Activated T-cell treated with anti-CD3 and anti-CD28 coated beads, Interleukin-2, amount 50 U/mL, for 72 hours (primary cell): ENCODE data around the gene PPIL3. TPM values are rescaled to one million over a fixed set of nuclear protein-coding genes. Genes with fewer than 3 reads are reported as not detected.
"Not testable (repeated sequence)": the region's sequence is repeated elsewhere in the genome, so short reads cannot be mapped to it uniquely, and the experiment has no call there.

Experiments
- ATAC-seq, 2 donors: fragments of 150-1000 bp; cut with Tn5 transposase; replicated peaks in 1 of 2; 2 replicates each; pipeline ENCODE4 v1.10.0; 2021; ENCODE audit warnings: moderate library complexity in 2 of 2, mild to moderate bottlenecking in 1 of 2
- DNase-seq, 2 donors: peaks; one replicate each; pipeline ENCODE4 v3.0.0; 2021 to 2022; ENCODE audit warnings: mixed read lengths in 1 of 2
- H3K27ac Mint-ChIP-seq: one replicate; pipeline ENCODE4 v1.8.0; 2022; ENCODE audit warnings: mild to moderate bottlenecking, moderate library complexity, mixed read lengths
- H3K27me3 Mint-ChIP-seq: one replicate; pipeline ENCODE4 v1.8.0; 2022; ENCODE audit warnings: low read depth, mixed read lengths
- H3K36me3 Mint-ChIP-seq, 2 donors: one replicate each; pipeline ENCODE4 v1.8.0; 2022; ENCODE audit warnings: mixed read lengths in 2 of 2, mild to moderate bottlenecking in 1 of 2; ENCODE audit not compliant: insufficient read depth in 2 of 2
- H3K4me1 Mint-ChIP-seq: one replicate; pipeline ENCODE4 v1.8.0; 2022; ENCODE audit warnings: low read depth, mixed read lengths
- H3K4me3 Mint-ChIP-seq, 2 donors: one replicate each; pipeline ENCODE4 v1.8.0; 2022; ENCODE audit warnings: mild to moderate bottlenecking in 2 of 2, mixed read lengths in 2 of 2, moderate library complexity in 2 of 2
- H3K9me3 Mint-ChIP-seq, 2 donors: one replicate each; pipeline ENCODE4 v1.8.0; 2022; ENCODE audit warnings: mixed read lengths in 2 of 2
- total RNA-seq, 2 donors: library from RNA; stranded (reverse); gene quantifications; one replicate each; pipeline ENCODE4 v1.2.3, GENCODE V29; 2022

PPIL3 gene
- 10 to 100 TPM; 72.5 to 84.6 TPM for total RNA-seq

DNA sequence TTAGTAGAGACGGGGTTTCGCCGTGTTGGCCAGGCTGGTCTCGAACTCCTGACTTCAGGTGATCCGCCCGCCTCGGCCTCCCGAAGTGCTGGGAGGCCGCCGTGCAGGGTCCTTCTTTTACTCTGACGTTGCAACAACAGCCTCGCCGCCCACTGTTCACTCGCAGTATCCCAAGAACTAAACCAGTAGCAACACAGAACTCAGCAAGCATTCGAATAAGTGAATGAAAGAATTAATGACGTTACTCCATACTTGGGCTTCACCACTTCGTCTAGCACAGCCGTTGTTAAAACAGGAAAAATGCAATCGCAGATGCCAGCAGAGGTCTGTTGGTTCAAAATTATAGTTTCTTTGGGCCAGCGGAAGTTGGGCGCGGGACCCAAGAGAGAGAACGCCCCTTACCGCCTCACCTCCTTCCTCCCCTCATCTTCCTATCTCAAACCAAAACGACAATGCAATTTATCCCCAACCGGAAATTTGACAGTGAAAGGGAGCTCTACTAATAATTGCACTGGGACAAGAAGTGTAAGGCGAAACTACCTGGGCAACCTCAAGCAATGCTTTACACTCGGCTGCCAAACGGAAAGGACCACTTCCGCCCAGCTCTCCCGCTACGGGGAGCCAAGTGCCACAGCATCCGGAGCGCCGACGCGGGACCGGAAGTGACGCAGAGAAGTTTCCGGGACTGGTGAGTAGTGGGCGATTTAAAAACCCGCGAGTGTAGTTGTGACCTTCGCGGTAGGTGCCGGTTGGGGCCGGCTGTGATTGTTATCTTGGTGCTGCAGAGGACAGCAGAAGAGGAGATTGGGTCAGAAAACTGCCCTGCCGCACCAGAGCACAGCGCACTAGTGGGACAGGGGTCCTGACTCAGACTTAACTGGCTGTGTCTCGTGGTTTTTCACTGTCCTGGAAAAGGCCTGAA is at the start of gene PPIL3, which contains the start of gene NIF3L1:
Gene PPIL3 (minus strand): TSS at position 374 of the 922 bp plus-strand sequence. CDS start 1,462 bp downstream, outside the sequence.
Gene NIF3L1 (plus strand): TSS at position 668 of the 922 bp plus-strand sequence. CDS start 2,573 bp downstream, outside the sequence.
- peak; percentile 98 for DNase-seq
- Mint-ChIP-seq H3K4me1 (peaks cover 53% of the 10 kb centered on the region), H3K27ac (peak within 1 kb of the TSS; percentile 97), H3K4me3 (peak within 1 kb of the TSS; percentile 94 to 97), H3K36me3 (peaks cover 10 to 29% of the 10 kb centered on the region in 2 donors), H3K27me3 (no peaks in the 10 kb centered on the region), H3K9me3 (no peaks in the 10 kb centered on the region)
- ATAC-seq = peak; percentile 86 to 89

DNA sequence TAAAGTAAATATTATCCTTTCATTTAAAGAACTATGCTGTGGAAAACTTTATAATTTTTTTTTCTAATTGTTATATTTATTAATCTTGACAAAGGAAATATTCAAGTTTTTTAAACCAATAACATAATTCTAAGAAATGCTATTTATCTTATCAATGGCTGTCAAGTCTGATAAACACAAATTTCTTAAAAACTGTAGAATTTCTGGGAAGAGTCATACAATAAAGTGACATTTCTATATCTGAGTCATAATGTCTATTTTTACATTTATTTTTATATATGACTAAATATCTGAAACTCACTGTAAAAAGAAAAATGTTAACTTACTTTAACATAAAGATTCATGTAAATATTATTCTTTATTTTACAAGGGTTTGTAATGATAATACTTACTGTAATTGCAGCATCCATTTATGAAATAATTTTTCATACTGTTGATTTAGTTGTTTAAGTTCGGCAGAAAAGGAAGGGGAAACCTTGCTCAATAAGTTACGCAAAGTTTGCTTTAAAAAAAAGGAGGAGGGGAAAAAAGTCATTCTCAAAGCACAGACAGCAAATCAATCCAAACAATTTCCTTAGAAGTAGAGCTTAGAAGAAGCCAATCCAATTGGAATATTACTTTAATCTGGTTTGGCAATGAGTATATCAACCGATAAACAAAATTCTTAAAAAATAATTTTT is 42.2 kb upstream of the PPIL3 start:
- H3K27ac Mint-ChIP-seq = peak overlapping the region; percentile 69

DNA sequence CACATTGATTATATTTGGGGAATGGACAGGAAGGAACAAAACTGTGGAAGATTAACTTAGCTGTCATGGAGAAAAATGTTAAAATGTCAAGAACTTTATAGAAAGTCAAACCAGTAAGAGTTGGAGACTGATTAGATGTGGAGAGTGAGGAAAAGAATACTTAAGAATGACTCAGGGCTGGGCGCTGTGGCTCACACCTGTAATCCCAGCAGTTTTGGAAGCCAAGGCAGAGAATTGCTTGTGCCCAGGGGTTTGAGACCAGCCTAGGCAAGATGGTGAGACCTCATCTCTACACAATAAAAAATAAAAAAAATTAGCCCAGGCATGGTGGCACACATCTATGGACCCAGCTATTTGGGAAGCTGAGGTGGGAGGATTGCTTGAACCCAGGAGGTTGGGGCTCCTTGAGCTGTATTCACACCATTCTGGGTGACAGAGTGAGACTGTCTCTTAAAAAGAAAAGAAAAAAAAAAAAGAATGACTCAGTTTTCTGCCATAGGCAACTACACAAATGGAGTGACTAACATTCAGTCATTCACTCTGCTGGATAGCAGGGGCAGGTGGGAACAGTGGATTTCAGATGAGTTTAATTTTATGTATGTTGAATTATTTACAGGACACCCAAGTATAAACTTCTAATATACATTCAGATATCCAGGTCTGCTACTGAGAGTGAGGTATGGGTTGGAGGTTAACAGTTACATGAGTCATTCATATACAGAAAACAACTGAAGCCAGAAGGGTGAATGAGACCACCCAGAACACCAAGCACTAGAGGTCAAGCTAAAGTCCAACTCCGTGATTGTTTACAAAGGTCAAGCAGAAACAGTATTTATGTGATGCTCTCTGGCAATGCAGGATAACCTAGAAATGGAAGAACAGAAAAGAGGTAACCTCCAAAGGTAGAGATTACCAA is 40.7 kb upstream of the PPIL3 start:
- H3K9me3 Mint-ChIP-seq = no peaks in the 10 kb centered on the region
- H3K4me1 Mint-ChIP-seq = peaks cover 27% of the 10 kb centered on the region
- no peak for DNase-seq
- no peaks in the 10 kb centered on the region for H3K27me3 Mint-ChIP-seq
- H3K36me3 Mint-ChIP-seq = peaks cover 2 to 19% of the 10 kb centered on the region in 2 donors
- H3K4me3 Mint-ChIP-seq = peak overlapping the region in 1 of 2 donors; percentile 4
- peak overlapping the region; percentile 80 for H3K27ac Mint-ChIP-seq
- ATAC-seq = peak; percentile 83 to 91

More for the DNA sequence above, 42.2 kb upstream of the PPIL3 start:
- no peak for ATAC-seq
- no peaks in the 10 kb centered on the region for H3K27me3 Mint-ChIP-seq
- no peaks in the 10 kb centered on the region for H3K9me3 Mint-ChIP-seq
- peaks cover 2 to 22% of the 10 kb centered on the region in 2 donors for H3K36me3 Mint-ChIP-seq
- no peak for DNase-seq
- no peak overlapping the region for H3K4me3 Mint-ChIP-seq
- peaks cover 27% of the 10 kb centered on the region for H3K4me1 Mint-ChIP-seq

DNA sequence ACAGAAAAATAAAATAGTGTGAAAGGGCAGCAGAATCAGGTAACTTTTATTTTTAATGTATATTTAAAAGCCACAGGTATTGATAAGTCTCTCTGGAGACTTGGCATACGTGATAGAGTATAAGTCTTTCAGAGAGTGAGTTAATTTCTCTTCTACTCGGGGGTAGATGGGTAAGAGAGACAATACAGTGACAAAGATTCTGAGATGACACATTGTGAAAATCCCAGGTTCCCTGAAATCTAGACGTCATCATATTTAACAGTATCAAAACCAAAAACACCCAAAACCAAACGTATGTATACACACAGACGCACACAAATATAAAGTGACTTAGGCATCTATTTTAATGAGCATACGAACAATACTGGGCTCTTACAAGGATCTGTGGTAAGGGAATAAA is 33.6 kb upstream of the PPIL3 start:
- Mint-ChIP-seq H3K9me3 (no peaks in the 10 kb centered on the region), H3K27me3 (no peaks in the 10 kb centered on the region), H3K4me1 (peaks cover 17% of the 10 kb centered on the region), H3K36me3 (peaks cover 4 to 17% of the 10 kb centered on the region in 2 donors), H3K4me3 (peak overlapping the region in 1 of 2 donors; percentile 67), H3K27ac (peak overlapping the region; percentile 82)
- ATAC-seq (peak; percentile 96 to 99), DNase-seq (no peak)

GRCh38 chr2:200913654-200914053 is 24.8 kb upstream of the PPIL3 start:
- ATAC-seq (no peak), DNase-seq (no peak)
- peak overlapping the region; percentile 39 for H3K27ac Mint-ChIP-seq
- no peak overlapping the region for H3K4me3 Mint-ChIP-seq
- H3K9me3 Mint-ChIP-seq = no peaks in the 10 kb centered on the region
- no peaks in the 10 kb centered on the region for H3K27me3 Mint-ChIP-seq
- peaks cover 9 to 25% of the 10 kb centered on the region in 2 donors for H3K36me3 Mint-ChIP-seq
- no peaks in the 10 kb centered on the region for H3K4me1 Mint-ChIP-seq

GRCh38 chr2:200909958-200910357 is 21.1 kb upstream of the PPIL3 start:
- Mint-ChIP-seq H3K27ac (peak overlapping the region; percentile 19), H3K36me3 (peaks cover 10 to 16% of the 10 kb centered on the region in 2 donors), H3K4me1 (no peaks in the 10 kb centered on the region), H3K9me3 (no peaks in the 10 kb centered on the region), H3K27me3 (no peaks in the 10 kb centered on the region), H3K4me3 (no peak overlapping the region)
- DNase-seq (no peak), ATAC-seq (no peak)

- Mint-ChIP-seq H3K4me3 (no peak overlapping the region), H3K4me1 (peaks cover 10% of the 10 kb centered on the region), H3K9me3 (no peaks in the 10 kb centered on the region), H3K36me3 (peaks cover 2 to 17% of the 10 kb centered on the region in 2 donors), H3K27me3 (no peaks in the 10 kb centered on the region), H3K27ac (no peak overlapping the region)
- ATAC-seq (peak; percentile 56 to 61), DNase-seq (peak; percentile 61 to 62)
Measured at GRCh38 chr2:200905618-200906296, 16.9 kb upstream of the PPIL3 start.

GRCh38 chr2:200901459-200902072 is 12.7 kb upstream of the PPIL3 start:
- peak; percentile 76 for DNase-seq
- Mint-ChIP-seq H3K9me3 (no peaks in the 10 kb centered on the region), H3K27ac (peak overlapping the region; percentile 91), H3K36me3 (peaks cover 7 to 26% of the 10 kb centered on the region in 2 donors), H3K4me1 (peaks cover 17% of the 10 kb centered on the region), H3K27me3 (no peaks in the 10 kb centered on the region), H3K4me3 (no peak overlapping the region)
- ATAC-seq = peak; percentile 99

DNA sequence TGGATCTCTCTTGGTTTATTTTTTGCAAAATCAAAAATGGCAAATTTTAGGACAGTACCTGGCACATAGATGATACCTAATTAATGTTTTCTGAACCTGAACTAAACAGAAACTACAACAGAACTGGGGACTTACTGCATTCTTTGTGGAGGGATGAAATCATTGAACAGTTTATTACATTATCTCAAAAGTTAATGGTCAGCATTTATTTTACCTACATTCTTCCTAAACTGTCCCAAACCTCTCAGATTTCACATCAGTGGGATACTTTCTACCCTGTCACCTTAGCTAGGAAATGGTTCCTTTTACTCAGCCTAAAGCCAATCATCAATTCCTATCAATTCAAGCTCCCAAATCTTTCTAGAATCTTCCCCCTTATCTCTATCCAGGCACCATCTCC is 10.6 kb upstream of the PPIL3 start:
- peaks cover 5 to 34% of the 10 kb centered on the region in 2 donors for H3K36me3 Mint-ChIP-seq
- peaks cover 17% of the 10 kb centered on the region for H3K4me1 Mint-ChIP-seq
- ATAC-seq (no peak), DNase-seq (no peak)
- no peaks in the 10 kb centered on the region for H3K9me3 Mint-ChIP-seq
- no peaks in the 10 kb centered on the region for H3K27me3 Mint-ChIP-seq
- H3K27ac Mint-ChIP-seq = peak overlapping the region; percentile 29
- no peak overlapping the region for H3K4me3 Mint-ChIP-seq

- H3K9me3 Mint-ChIP-seq, ATAC-seq, DNase-seq, H3K4me3 Mint-ChIP-seq, H3K27me3 Mint-ChIP-seq, H3K27ac Mint-ChIP-seq: not testable (repeated sequence)
- H3K4me1 Mint-ChIP-seq = peaks cover 18% of the 10 kb centered on the region
- H3K36me3 Mint-ChIP-seq = peaks cover 8 to 27% of the 10 kb centered on the region in 2 donors
Measured at GRCh38 chr2:200881715-200882249, 7.1 kb downstream of the PPIL3 start.

GRCh38 chr2:200878289-200878880 is 10.5 kb downstream of the PPIL3 start:
- no peak for ATAC-seq
- Mint-ChIP-seq H3K4me1 (peaks cover 7% of the 10 kb centered on the region), H3K9me3 (no peaks in the 10 kb centered on the region), H3K36me3 (peaks cover 8 to 34% of the 10 kb centered on the region in 2 donors), H3K4me3 (no peak overlapping the region), H3K27me3 (no peaks in the 10 kb centered on the region), H3K27ac (peak overlapping the region; percentile 57)
- DNase-seq = no peak
